Measurements from ENCODE around the gene IRF5.
"Not testable (repeated sequence)": the region's sequence is repeated elsewhere in the genome, so short reads cannot be mapped to it uniquely, and the experiment has no call there.

The IRF5 gene

GRCh38 chr7:128940494-128941322 lies 3.0 kb downstream of the IRF5 start:
- Histone ChIP-seq H3K79me2 (ENCODE audit: control insufficient read depth, insufficient read depth, low read length, poor library complexity) (no peaks in the 10 kb centered on the region), H2BK12ac (ENCODE audit: low read length) (no peak overlapping the region), H2AK5ac (ENCODE audit: low read length) (no peak overlapping the region), H3K27me3 (ENCODE audit: insufficient read depth, low read length) (peaks cover 32% of the 10 kb centered on the region), H3K23ac (ENCODE audit: low read length) (no peak overlapping the region), H3K18ac (ENCODE audit: low read length) (no peak overlapping the region), H3K27ac (ENCODE audit: low read depth, low read length) (no peak overlapping the region), H3K4me2 (ENCODE audit: low read length) (no peak overlapping the region), H2AFZ (ENCODE audit: insufficient read depth, low read length, poor library complexity) (no peak overlapping the region), H4K91ac (ENCODE audit: low read depth, low read length) (no peak overlapping the region), H4K12ac (ENCODE audit: low read depth, low read length) (no peak overlapping the region), H2BK5ac (ENCODE audit: low read depth, low read length, poor library complexity) (no peak overlapping the region), H4K8ac (ENCODE audit: low read depth, low read length) (no peak overlapping the region), H3K9me3 (ENCODE audit: insufficient read depth, low read depth, low read length) (peaks cover 5% of the 10 kb centered on the region), H3K79me1 (ENCODE audit: low read length) (no peaks in the 10 kb centered on the region), H3K36me3 (ENCODE audit: control insufficient read depth in 1 of 2, insufficient read depth in 2 of 2, low read length in 2 of 2) (no peaks in the 10 kb centered on the region), H3K4me3 (ENCODE audit: low read depth, low read length) (no peak overlapping the region), H3K14ac (ENCODE audit: low read length) (no peak overlapping the region), H3K9ac (ENCODE audit: low read length) (no peak overlapping the region), H3K4me1 (ENCODE audit: control insufficient read depth in 1 of 2, insufficient read depth in 2 of 2, low read length in 2 of 2) (peaks cover 0 to 3% of the 10 kb centered on the region in 2 experiments), H2BK120ac (ENCODE audit: insufficient read depth, low read length, poor library complexity) (no peak overlapping the region), H3K4ac (ENCODE audit: low read depth, low read length) (no peak overlapping the region)
- no CpG with 5 or more reads among the region's 20 CpGs for WGBS (ENCODE audit: extremely low coverage, insufficient coverage, insufficient read length)
- DNase-seq: no peak

GRCh38 chr7:128941323-128941890 lies 3.7 kb downstream of the IRF5 start:
- Histone ChIP-seq H3K18ac (ENCODE audit: low read length) (no peak overlapping the region), H3K4me1 (ENCODE audit: control insufficient read depth in 1 of 2, insufficient read depth in 2 of 2, low read length in 2 of 2) (peaks cover 0 to 3% of the 10 kb centered on the region in 2 experiments), H3K79me1 (ENCODE audit: low read length) (no peaks in the 10 kb centered on the region), H2BK5ac (ENCODE audit: low read depth, low read length, poor library complexity) (no peak overlapping the region), H3K9ac (ENCODE audit: low read length) (no peak overlapping the region), H3K23ac (ENCODE audit: low read length) (no peak overlapping the region), H3K27ac (ENCODE audit: low read depth, low read length) (no peak overlapping the region), H3K4me3 (ENCODE audit: low read depth, low read length) (peak overlapping the region; percentile 30), H3K14ac (ENCODE audit: low read length) (no peak overlapping the region), H3K4me2 (ENCODE audit: low read length) (no peak overlapping the region), H3K36me3 (ENCODE audit: control insufficient read depth in 1 of 2, insufficient read depth in 2 of 2, low read length in 2 of 2) (no peaks in the 10 kb centered on the region), H3K27me3 (ENCODE audit: insufficient read depth, low read length) (peaks cover 32% of the 10 kb centered on the region), H4K12ac (ENCODE audit: low read depth, low read length) (no peak overlapping the region), H3K4ac (ENCODE audit: low read depth, low read length) (no peak overlapping the region), H2AK5ac (ENCODE audit: low read length) (no peak overlapping the region), H4K91ac (ENCODE audit: low read depth, low read length) (no peak overlapping the region), H2BK12ac (ENCODE audit: low read length) (no peak overlapping the region), H4K8ac (ENCODE audit: low read depth, low read length) (no peak overlapping the region), H3K79me2 (ENCODE audit: control insufficient read depth, insufficient read depth, low read length, poor library complexity) (no peaks in the 10 kb centered on the region), H2AFZ (ENCODE audit: insufficient read depth, low read length, poor library complexity) (no peak overlapping the region), H2BK120ac (ENCODE audit: insufficient read depth, low read length, poor library complexity) (no peak overlapping the region), H3K9me3 (ENCODE audit: insufficient read depth, low read depth, low read length) (peaks cover 5% of the 10 kb centered on the region)
- no CpG with 5 or more reads among the region's 15 CpGs for WGBS (ENCODE audit: extremely low coverage, insufficient coverage, insufficient read length)
- DNase-seq: no peak

GRCh38 chr7:128941946-128942526 lies 4.3 kb downstream of the IRF5 start:
- no CpG with 5 or more reads among the region's 16 CpGs for WGBS (ENCODE audit: extremely low coverage, insufficient coverage, insufficient read length)
- Histone ChIP-seq H2BK120ac (ENCODE audit: insufficient read depth, low read length, poor library complexity) (no peak overlapping the region), H3K9ac (ENCODE audit: low read length) (no peak overlapping the region), H3K27me3 (ENCODE audit: insufficient read depth, low read length) (peaks cover 28% of the 10 kb centered on the region), H2BK12ac (ENCODE audit: low read length) (no peak overlapping the region), H3K27ac (ENCODE audit: low read depth, low read length) (no peak overlapping the region), H4K8ac (ENCODE audit: low read depth, low read length) (no peak overlapping the region), H3K36me3 (ENCODE audit: control insufficient read depth in 1 of 2, insufficient read depth in 2 of 2, low read length in 2 of 2) (no peaks in the 10 kb centered on the region), H3K4me1 (ENCODE audit: control insufficient read depth in 1 of 2, insufficient read depth in 2 of 2, low read length in 2 of 2) (peaks cover 0 to 3% of the 10 kb centered on the region in 2 experiments), H3K23ac (ENCODE audit: low read length) (no peak overlapping the region), H3K4ac (ENCODE audit: low read depth, low read length) (no peak overlapping the region), H3K9me3 (ENCODE audit: insufficient read depth, low read depth, low read length) (peaks cover 5% of the 10 kb centered on the region), H3K4me2 (ENCODE audit: low read length) (no peak overlapping the region), H3K79me2 (ENCODE audit: control insufficient read depth, insufficient read depth, low read length, poor library complexity) (no peaks in the 10 kb centered on the region), H3K18ac (ENCODE audit: low read length) (no peak overlapping the region), H3K14ac (ENCODE audit: low read length) (no peak overlapping the region), H4K91ac (ENCODE audit: low read depth, low read length) (no peak overlapping the region), H4K12ac (ENCODE audit: low read depth, low read length) (no peak overlapping the region), H3K4me3 (ENCODE audit: low read depth, low read length) (no peak overlapping the region), H2BK5ac (ENCODE audit: low read depth, low read length, poor library complexity) (no peak overlapping the region), H2AK5ac (ENCODE audit: low read length) (no peak overlapping the region), H2AFZ (ENCODE audit: insufficient read depth, low read length, poor library complexity) (no peak overlapping the region), H3K79me1 (ENCODE audit: low read length) (no peaks in the 10 kb centered on the region)
- no peak for DNase-seq

- not testable (repeated sequence) for H2BK5ac ChIP-seq (ENCODE audit: low read depth, low read length, poor library complexity); H3K36me3 ChIP-seq (ENCODE audit: control insufficient read depth in 1 of 2, insufficient read depth in 2 of 2, low read length in 2 of 2); H3K18ac ChIP-seq (ENCODE audit: low read length); H3K4me3 ChIP-seq (ENCODE audit: low read depth, low read length); H3K9ac ChIP-seq (ENCODE audit: low read length); DNase-seq; H3K4me1 ChIP-seq (ENCODE audit: control insufficient read depth in 1 of 2, insufficient read depth in 2 of 2, low read length in 2 of 2); H2AK5ac ChIP-seq (ENCODE audit: low read length); H3K27ac ChIP-seq (ENCODE audit: low read depth, low read length); H3K79me1 ChIP-seq (ENCODE audit: low read length); H4K12ac ChIP-seq (ENCODE audit: low read depth, low read length); H3K79me2 ChIP-seq (ENCODE audit: control insufficient read depth, insufficient read depth, low read length, poor library complexity); H3K9me3 ChIP-seq (ENCODE audit: insufficient read depth, low read depth, low read length); H2AFZ ChIP-seq (ENCODE audit: insufficient read depth, low read length, poor library complexity); H2BK120ac ChIP-seq (ENCODE audit: insufficient read depth, low read length, poor library complexity); H3K4ac ChIP-seq (ENCODE audit: low read depth, low read length); H2BK12ac ChIP-seq (ENCODE audit: low read length); H3K23ac ChIP-seq (ENCODE audit: low read length); H4K91ac ChIP-seq (ENCODE audit: low read depth, low read length); H4K8ac ChIP-seq (ENCODE audit: low read depth, low read length); H3K4me2 ChIP-seq (ENCODE audit: low read length); H3K14ac ChIP-seq (ENCODE audit: low read length)
- H3K27me3 ChIP-seq (ENCODE audit: insufficient read depth, low read length): peaks cover 17% of the 10 kb centered on the region
- no CpG with 5 or more reads among the region's 2 CpGs for WGBS (ENCODE audit: extremely low coverage, insufficient coverage, insufficient read length)
Measured at GRCh38 chr7:128943251-128943650, 5.5 kb downstream of the IRF5 start.
